Non-pigmented ciliary epithelial cell (primary cell): ENCODE data around the gene PTPRN.
"Not testable (repeated sequence)": the region's sequence is repeated elsewhere in the genome, so short reads cannot be mapped to it uniquely, and the experiment has no call there.

Experiments
- DNase-seq: peaks from one replicate; pipeline ENCODE4 v3.0.0-alpha.2; 2010; ENCODE audit warnings: low read depth

Gene PTPRN

GRCh38 chr2:219268294-219268693, 40.9 kb downstream of the PTPRN start:
- no peak for DNase-seq

- no peak for DNase-seq
These were observed 42.3 kb downstream of the PTPRN start for GRCh38 chr2:219266886-219267285.

GRCh38 chr2:219266232-219266631, 43.0 kb downstream of the PTPRN start:
- DNase-seq: no peak

- no peak for DNase-seq
These were observed 48.0 kb downstream of the PTPRN start for GRCh38 chr2:219261024-219261855.

GRCh38 chr2:219258942-219259341, 50.3 kb downstream of the PTPRN start:
- DNase-seq: not testable (repeated sequence)

- no peak for DNase-seq
These were observed 54.5 kb downstream of the PTPRN start for GRCh38 chr2:219254590-219255201.

GRCh38 chr2:219253753-219254589, 55.2 kb downstream of the PTPRN start, which contains the start of gene TUBA4A:
Gene TUBA4A, minus strand, starts transcription at chr2:219253918. Its CDS starts 60 bp downstream, at chr2:219253858.
- DNase-seq: no peak

- DNase-seq: no peak
These were observed 56.1 kb downstream of the PTPRN start, which contains the start of gene TUBA4B for GRCh38 chr2:219252900-219253752. Gene TUBA4B, plus strand, starts transcription at chr2:219253243. Its CDS starts 165 bp downstream, at chr2:219253408.

GRCh38 chr2:219252570-219252899, 56.7 kb downstream of the PTPRN start:
- DNase-seq: no peak

- no peak for DNase-seq
These were observed 57.1 kb downstream of the PTPRN start for GRCh38 chr2:219252084-219252483.

GRCh38 chr2:219251656-219252055, 57.5 kb downstream of the PTPRN start:
- no peak for DNase-seq

GRCh38 chr2:219250049-219250781, 59.0 kb downstream of the PTPRN start:
- DNase-seq: no peak

GRCh38 chr2:219249203-219249980, 59.8 kb downstream of the PTPRN start:
- no peak for DNase-seq

- no peak for DNase-seq
These were observed 60.4 kb downstream of the PTPRN start for GRCh38 chr2:219248845-219249202.

GRCh38 chr2:219247678-219248642, 61.2 kb downstream of the PTPRN start:
- no peak for DNase-seq

- no peak for DNase-seq
These were observed 62.6 kb downstream of the PTPRN start for GRCh38 chr2:219246559-219246958.

- DNase-seq: no peak
These were observed 63.3 kb downstream of the PTPRN start for GRCh38 chr2:219245899-219246230.

- peak; percentile 65 for DNase-seq
These were observed 63.9 kb downstream of the PTPRN start, which contains the start of the genes GLB1L and STK16 for GRCh38 chr2:219245148-219245898. Gene GLB1L, minus strand, starts transcription at chr2:219245444. Its CDS starts 1,871 bp downstream, at chr2:219243573. Gene STK16, plus strand, starts transcription at chr2:219245479. Its CDS starts 521 bp downstream, at chr2:219246000.
